Upper lobe of right lung (tissue), 1 donor: ENCODE measurements around the gene SIGLEC6. TPM values are rescaled to one million over a fixed set of nuclear protein-coding genes. Genes with fewer than 3 reads are reported as not detected.

ENCODE experiments used
- ATAC-seq: fragments of 200-7000 bp; cut with Tn5 transposase; one replicate; pipeline ENCODE4 v1.9.1; 2020; ENCODE audit warnings: mild to moderate bottlenecking, moderate library complexity
- DNase-seq: peaks from one replicate; pipeline ENCODE4 v3.0.0-alpha.2; 2020
- H3K27ac ChIP-seq: fragments of 200-600 bp; one replicate; pipeline ENCODE4 v1.8.0; 2022
- H3K27me3 ChIP-seq: fragments of 200-600 bp; one replicate; pipeline ENCODE4 v1.8.0; 2022; ENCODE audit warnings: mild to moderate bottlenecking
- H3K36me3 ChIP-seq: fragments of 200-600 bp; one replicate; pipeline ENCODE4 v1.8.0; 2022
- H3K4me1 ChIP-seq: fragments of 200-600 bp; one replicate; pipeline ENCODE4 v1.8.0; 2022
- H3K4me3 ChIP-seq: fragments of 200-600 bp; one replicate; pipeline ENCODE4 v1.8.0; 2022; ENCODE audit warnings: mild to moderate bottlenecking
- H3K9me3 ChIP-seq: fragments of 200-600 bp; one replicate; pipeline ENCODE4 v1.8.0; 2022
- CTCF ChIP-seq: fragments of 200-600 bp; IDR thresholded peaks from one replicate; pipeline ENCODE4 v1.8.0; 2022; ENCODE audit warnings: antibody characterized with exemption
- intact Hi-C: fragments of 100-400 bp; cut with DNase I; formaldehyde crosslinking; loops from one replicate; pipeline ENCODE4 v1.11.0; 2022
- total RNA-seq: library from RNA; stranded (reverse); fragmentation: NEBNext Ultra II Directional; extraction: Animal tissue kit (Norgen Biotek cat#: 25700); gene quantifications from one replicate; pipeline ENCODE4 v1.2.1, GENCODE V29; 2021
- donor health status: DM: no; HTN: yes; CAD: no; lungs with severe emphysema.

The SIGLEC6 gene
- total RNA-seq, 1 donor from 2014 or later, result 9.4 TPM

- DNase-seq (peak; percentile 52), ATAC-seq (peak; percentile 22)
- Histone ChIP-seq H3K36me3 (no peaks in the 10 kb centered on the region), H3K9me3 (no peaks in the 10 kb centered on the region), H3K4me3 (no peak overlapping the region), H3K4me1 (no peaks in the 10 kb centered on the region), H3K27me3 (peaks cover 52% of the 10 kb centered on the region), H3K27ac (no peak overlapping the region)
- intact Hi-C loops, result no loop called here
- no peak for TF ChIP-seq CTCF
Measured at GRCh38 chr19:51541458-51542357, 10.2 kb upstream of the SIGLEC6 start.

DNA sequence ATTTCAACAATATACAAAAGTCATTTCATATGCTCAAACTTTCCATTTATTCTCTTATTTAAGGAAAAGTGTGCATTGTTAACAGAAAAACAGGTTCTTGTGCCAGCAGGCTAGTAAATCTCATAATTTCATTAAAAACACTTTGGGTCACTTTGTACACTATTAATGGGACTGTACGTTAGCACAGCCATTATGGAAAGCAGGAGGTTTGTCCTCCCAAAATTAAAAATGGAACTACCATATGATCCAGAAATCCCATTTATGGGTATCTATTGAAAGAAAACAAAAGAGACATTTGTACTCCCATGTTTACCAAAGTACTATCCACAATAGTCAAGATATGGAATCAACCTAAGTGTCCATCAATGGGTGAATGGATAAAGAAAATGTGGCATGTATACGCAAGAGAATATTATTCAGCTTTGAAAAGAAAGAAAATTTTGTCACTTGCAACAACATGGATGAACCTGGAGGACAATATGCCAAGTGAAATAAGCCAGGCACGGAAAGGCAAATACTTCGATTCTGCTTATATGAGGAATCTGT, 8.4 kb upstream of the SIGLEC6 start:
- H3K27me3 ChIP-seq, result peaks cover 52% of the 10 kb centered on the region
- no peak for TF ChIP-seq CTCF
- DNase-seq, result no peak
- no peaks in the 10 kb centered on the region for H3K4me1 ChIP-seq
- intact Hi-C loops, result no loop called here
- H3K27ac ChIP-seq, result no peak overlapping the region
- H3K9me3 ChIP-seq, result no peaks in the 10 kb centered on the region
- no peak for ATAC-seq
- no peak overlapping the region for H3K4me3 ChIP-seq
- H3K36me3 ChIP-seq, result no peaks in the 10 kb centered on the region

GRCh38 chr19:51535535-51535934, 4.1 kb upstream of the SIGLEC6 start:
- Histone ChIP-seq H3K4me3 (no peak overlapping the region), H3K4me1 (no peaks in the 10 kb centered on the region), H3K27ac (no peak overlapping the region), H3K27me3 (peaks cover 25% of the 10 kb centered on the region), H3K9me3 (no peaks in the 10 kb centered on the region), H3K36me3 (no peaks in the 10 kb centered on the region)
- no peak for TF ChIP-seq CTCF
- no peak for DNase-seq
- no peak for ATAC-seq
- intact Hi-C loops, result no loop called here

DNA sequence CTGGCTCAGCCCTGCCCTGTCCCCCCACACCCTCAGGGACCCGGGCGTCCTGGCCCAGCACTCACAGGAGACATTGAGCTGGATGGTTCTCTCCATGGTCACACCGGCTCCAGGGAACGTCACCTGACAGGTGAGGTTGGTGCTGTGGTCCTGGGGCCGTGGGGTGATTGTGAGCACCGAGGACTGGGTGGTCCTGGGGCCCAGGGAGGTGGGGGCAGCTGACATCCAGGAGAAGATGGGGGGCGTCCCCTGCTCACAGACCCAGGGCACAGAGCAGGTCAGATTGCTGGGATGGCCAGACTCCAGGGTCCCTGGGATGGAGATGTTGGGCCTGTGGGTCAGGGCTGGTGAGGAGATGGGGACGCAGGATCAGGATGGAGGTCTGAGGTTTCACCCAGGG, 854 bp downstream of the SIGLEC6 start:
- intact Hi-C loops, result no loop called here
- no peak for TF ChIP-seq CTCF
- H3K27me3 ChIP-seq, result peaks cover 3% of the 10 kb centered on the region

GRCh38 chr19:51529301-51529700, 2.2 kb downstream of the SIGLEC6 start:
- no peaks in the 10 kb centered on the region for H3K9me3 ChIP-seq
- H3K27ac ChIP-seq, result no peak overlapping the region
- no peak for TF ChIP-seq CTCF
- H3K36me3 ChIP-seq, result no peaks in the 10 kb centered on the region
- H3K4me1 ChIP-seq, result no peaks in the 10 kb centered on the region
- H3K4me3 ChIP-seq, result no peak overlapping the region
- peaks cover 3% of the 10 kb centered on the region for H3K27me3 ChIP-seq
- ATAC-seq, result no peak
- intact Hi-C loops, result no loop called here
- no peak for DNase-seq

More for the DNA sequence above, 854 bp downstream of the SIGLEC6 start:
- Histone ChIP-seq H3K4me1 (no peaks in the 10 kb centered on the region), H3K9me3 (no peaks in the 10 kb centered on the region), H3K27ac (no peak overlapping the region), H3K4me3 (no peak overlapping the region), H3K36me3 (no peaks in the 10 kb centered on the region)
- DNase-seq (no peak), ATAC-seq (no peak)
